Measurements from ENCODE around the gene IRX5.
A peak's percentile ranks its signal among the peaks of the same experiment; 100 is the strongest.

The IRX5 gene

GRCh38 chr16:54930005-54930868 lies at the start of gene IRX5:
TSS of gene IRX5 (plus strand) at chr16:54930865. CDS start at chr16:54931199, 334 bp downstream.
- peak; percentile 76 for DNase-seq (ENCODE audit: low spot score)

DNA sequence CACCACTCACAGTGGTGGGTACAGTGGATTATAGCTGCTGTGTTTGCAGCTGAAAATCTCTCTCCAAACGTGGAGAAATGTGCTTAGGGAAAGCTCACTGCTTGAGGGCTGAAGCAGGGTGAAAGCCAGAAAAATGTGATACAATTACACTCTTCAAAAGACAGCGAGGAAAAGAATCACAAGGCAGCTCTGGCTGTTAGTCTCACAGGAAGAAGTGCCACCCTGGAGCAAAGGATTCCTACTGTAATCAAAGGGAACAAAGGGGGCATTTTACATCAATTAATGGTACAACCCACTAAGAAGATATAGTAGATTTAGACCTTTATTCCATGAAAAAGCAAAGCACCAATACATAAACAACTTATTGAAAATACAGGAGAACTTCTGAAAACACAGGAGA lies 48.1 kb upstream of the IRX5 start:
- DNase-seq (ENCODE audit: low spot score): no peak

DNA sequence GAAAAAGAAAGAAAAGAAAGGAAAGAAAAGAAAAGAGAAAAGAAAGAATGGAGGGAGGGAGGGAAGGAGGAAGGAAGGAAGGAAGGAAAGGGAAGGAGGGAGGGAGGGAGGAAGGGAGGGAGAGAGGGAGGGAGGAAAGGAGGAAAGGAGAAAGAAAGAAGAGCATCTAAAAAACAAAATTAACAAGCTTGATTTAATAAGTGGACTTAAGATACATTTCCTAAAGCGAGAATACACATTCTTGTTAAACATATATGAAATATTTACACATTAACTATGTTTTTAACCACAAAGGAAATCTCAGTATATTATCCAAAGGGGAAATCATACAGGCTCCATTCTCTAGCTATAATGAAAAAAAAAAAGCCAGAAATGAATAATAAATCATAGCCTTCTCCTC lies 47.3 kb upstream of the IRX5 start:
- DNase-seq (ENCODE audit: low spot score): no peak

- DNase-seq (ENCODE audit: low spot score): no peak
These were observed 44.6 kb upstream of the IRX5 start for GRCh38 chr16:54886078-54886477.

DNA sequence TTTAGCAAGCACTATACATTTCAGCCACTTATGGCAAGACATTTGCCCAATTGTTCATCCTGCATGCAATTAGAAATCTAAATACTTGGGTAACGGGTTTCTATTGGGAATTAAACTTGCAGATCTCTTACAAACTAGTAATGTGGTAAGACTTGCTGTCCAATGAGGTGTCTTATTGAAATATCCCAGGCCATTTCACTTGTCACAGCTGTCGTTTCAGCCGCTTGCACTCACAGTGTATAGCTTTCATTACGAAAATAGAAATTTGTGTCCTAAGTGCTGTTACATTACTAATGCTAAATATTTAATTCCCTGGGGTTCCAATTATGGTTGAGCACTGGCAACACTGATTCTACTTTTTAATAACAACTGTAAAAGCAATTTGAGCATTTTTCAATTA lies 40.3 kb upstream of the IRX5 start:
- DNase-seq (ENCODE audit: low spot score): no peak

DNA sequence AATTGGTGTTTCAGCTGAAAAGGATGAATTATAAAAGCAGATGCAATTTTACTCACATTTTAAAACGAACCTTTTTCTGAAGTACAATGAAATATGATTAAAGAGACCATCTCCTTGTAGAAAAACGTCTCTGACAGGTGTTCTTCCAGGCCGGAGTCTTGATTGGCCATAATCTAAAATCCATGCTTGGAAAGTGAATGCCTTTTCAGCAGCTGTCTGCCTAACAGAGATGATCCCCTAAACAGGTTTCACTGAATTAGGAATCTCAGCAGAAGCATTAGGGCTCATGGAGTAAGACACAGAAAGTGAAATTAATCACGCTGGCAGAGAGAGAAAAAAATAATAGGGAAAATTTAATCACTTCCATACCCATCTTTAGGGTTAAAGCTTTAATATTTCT lies 39.3 kb upstream of the IRX5 start:
- DNase-seq (ENCODE audit: low spot score): no peak

DNA sequence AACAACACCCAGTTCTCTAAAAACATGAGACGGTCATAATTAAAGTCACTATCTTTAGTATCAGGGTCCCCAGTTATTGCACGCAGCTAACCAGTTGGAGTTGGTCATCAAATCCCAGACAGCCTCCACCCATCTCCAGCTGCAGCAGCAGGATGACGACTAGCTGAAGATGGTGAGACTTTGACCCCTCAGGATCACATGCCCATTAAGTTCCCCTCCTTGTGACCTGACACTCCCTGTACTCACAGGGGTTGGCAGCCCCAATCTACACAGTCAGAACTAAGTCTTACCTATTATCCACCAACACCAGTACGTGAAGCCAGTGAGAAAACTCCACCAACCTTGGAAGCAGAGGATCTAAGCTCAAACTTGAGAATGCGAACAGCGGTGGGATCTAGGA lies 37.7 kb upstream of the IRX5 start:
- DNase-seq (ENCODE audit: low spot score): no peak

- DNase-seq (ENCODE audit: low spot score): no peak
These were observed 32.7 kb upstream of the IRX5 start for GRCh38 chr16:54897930-54898329.

GRCh38 chr16:54901606-54902005 lies 29.1 kb upstream of the IRX5 start:
- DNase-seq (ENCODE audit: low spot score): no peak

GRCh38 chr16:54903047-54903446 lies 27.6 kb upstream of the IRX5 start:
- DNase-seq (ENCODE audit: low spot score): no peak

- no peak for DNase-seq (ENCODE audit: low spot score)
These were observed 19.6 kb upstream of the IRX5 start for GRCh38 chr16:54911079-54911478.

DNA sequence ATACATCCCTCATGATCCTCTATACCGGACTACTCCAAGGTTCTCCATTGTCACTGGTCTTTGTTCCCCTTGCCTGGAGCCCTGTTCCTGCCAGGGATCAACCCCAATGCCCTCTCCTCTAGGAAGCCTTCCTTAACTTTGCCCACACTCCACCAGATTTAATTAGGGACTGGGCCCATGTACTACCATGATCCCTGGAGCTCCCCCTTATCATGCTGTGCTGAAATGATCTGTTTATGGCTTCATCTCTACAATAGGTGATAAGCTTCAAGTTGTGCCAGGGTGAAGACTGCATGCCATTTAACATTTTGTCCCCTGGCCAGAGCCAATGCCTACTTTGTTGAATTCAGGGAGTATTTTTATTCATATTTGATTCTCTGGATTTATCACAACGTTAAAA lies 17.9 kb upstream of the IRX5 start:
- no peak for DNase-seq (ENCODE audit: low spot score)

DNA sequence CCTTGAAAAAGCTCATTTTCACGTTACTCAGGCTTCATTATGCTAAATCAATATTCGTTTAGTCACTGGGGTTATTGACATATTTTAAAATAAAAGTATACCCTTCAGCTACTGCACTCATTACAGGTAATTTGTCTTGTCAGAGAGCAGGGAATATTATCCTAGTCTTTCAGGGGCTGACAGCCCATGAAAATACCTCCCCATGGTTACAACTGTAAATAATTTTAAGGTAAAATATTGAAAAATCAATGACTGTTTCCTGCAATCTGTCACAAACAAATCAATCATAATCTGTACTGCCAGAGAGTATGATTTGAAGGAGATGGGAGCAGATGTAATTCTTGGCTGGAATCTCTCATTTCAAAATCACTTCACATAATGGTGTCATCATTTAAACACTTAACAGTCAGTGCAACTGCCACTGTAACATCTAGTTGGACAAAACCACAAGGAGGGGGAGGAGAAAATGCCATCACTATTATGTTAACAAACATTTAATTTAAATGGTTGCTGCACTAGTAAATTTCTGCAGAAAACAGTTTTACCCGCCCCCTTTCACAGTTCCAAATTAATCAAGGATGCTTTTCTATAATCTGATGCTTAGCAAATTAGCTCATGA lies 9.3 kb upstream of the IRX5 start:
- no peak for DNase-seq (ENCODE audit: low spot score)

DNA sequence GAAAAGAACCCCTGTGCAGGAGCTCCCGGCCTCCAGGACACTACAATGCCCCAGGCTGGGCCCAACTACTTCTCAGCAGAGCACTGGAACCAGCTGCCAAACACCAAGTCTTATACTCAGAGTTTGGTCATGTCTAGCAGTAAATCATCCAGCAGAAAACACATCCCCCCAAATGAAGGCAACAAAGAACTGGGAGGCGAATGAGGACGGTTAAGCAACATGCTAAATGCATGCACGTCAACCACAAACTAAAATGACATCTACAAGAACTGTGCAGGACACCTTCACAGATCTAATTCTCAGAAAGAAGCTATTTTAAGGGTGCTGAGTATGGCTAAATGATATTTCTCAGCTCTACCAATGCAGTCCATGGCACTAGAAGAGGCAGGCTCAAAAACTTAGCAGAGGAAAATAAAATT lies 7.6 kb upstream of the IRX5 start:
- DNase-seq (ENCODE audit: low spot score): no peak

- no peak for DNase-seq (ENCODE audit: low spot score)
These were observed 6.7 kb upstream of the IRX5 start for GRCh38 chr16:54923988-54924387.

DNA sequence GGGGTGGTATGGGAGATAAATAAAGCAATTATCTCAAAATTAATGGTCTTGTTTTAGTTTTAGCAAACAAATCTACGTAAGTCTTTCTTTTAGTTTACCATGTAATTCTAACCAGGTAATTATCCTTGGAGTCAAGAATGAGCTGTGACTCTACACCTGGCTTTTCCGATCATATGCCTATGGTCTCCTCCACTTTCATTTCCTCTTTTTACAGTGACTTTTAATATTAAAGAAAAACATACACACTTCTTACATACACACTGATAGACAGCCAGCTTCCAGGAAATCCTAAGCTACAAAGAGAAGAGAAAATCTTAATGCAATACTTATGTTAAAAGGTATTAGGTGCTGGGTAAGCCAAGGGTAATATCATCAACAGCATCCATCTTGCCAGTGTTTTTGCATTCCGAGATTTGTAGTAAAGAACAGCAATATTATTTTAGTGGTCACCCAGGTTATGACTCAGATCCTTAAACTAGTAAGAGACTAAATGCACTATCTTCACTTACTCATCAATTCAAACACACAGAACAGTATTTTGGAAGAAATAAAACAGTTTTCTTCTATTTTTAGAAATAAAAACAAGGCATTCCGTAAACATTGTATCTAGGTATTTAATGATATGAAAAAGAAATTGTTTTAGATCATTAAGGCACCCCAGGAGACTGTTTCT lies 4.4 kb upstream of the IRX5 start:
- DNase-seq (ENCODE audit: low spot score): no peak

DNA sequence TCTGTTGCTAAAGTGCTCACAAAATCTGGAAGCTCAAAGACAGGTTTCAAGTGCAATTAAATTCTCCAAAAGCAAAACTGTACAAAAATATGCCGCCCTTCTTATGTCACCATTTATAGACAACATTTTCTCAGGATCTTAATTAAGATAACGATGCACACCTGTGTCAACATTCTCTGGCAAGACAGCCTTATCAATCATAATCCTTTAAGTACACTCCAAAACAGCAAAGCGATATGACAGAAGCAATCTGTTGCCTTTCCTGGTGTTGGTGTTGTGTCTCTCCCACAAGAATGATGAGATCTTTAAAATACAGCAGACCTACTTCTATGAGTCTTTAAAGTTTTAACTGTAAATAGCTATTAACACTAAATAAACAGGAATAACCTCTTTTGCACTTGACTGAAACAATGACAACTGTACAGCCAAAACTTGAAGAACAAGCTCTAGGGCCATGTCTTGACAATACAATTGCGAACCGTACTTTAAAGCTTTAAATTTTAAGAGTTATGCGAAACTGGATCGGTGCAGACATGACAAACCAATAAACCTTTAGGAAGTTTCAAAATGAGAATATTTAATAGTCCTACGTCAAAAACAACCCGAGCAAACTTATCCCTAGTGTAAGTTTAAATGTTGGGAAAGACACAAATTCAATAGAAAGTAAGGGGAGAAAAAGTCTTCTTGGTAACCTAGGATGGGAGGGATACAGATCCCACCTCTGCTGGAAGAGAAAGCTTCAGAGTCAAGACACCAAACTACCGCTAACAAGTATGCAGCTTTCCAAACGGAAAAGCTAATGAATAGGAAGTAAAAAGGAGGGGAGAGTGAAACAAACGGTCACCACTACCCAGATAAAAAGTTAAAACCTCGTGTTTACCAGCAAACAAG lies 3.3 kb upstream of the IRX5 start:
- no peak for DNase-seq (ENCODE audit: low spot score)

DNA sequence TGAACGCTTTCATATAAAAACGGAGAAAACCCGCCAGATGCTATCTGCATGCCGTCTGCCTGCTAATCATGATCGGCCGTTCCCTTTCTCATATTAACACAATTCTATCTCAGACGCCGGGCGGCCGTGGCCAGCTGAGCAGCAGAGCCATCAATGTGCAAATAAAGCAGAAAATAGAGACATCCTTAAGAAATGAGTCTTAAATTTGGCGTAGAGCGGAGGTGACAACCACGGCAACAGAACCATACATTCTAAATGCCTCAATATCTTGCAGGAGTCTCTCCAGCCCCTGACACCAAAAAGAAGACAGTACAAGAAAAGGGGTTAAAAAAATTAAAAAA lies 2.7 kb upstream of the IRX5 start:
- no peak for DNase-seq (ENCODE audit: low spot score)

GRCh38 chr16:54928411-54929089 lies 2.1 kb upstream of the IRX5 start:
- peak; percentile 20 for DNase-seq (ENCODE audit: low spot score)

DNA sequence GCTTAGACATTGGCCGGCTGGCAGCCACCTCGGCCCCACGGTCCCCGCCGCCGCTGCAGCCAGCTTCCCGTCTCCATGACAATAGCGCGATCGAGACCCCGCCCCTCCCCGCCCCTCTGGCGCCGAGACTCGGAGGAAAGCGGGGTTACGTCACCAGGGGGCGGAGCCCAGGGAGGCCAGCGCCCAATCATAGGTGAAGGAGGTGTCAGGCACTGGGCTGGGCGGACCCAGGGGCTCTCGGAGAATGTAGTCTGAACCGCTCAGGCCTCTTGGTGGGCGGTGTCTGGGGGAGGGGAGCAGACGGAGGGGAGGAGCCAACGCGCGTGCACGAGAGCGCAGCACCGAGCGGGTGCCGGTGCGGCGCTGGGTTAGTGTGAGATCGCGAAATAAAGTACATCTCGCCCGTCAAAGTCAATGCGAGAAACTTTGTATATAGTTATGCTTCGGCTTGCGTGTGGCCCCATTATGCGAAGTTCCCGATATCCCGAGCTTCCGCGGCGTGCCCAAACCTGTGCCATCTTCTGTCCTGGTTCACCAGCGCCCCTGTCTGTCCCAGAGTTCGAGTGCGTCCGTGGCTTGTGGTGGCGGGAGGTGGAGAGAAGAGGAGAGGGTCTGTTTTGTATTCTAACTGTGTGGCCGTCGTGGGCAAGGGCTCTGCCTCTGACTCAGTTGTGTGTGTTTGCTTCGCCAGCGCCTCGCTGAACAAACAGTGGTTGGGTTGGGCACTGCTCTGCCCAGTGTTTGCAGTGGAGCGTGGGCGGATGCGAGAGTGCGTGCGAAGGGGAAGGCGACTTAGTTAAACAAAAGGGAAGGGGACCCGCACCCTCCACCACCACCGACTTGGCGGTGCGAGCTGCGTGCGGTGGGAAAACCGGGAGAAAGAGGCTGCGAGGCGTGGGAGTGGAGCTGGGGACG lies 1.3 kb upstream of the IRX5 start:
- peak; percentile 84 for DNase-seq (ENCODE audit: low spot score)

DNA sequence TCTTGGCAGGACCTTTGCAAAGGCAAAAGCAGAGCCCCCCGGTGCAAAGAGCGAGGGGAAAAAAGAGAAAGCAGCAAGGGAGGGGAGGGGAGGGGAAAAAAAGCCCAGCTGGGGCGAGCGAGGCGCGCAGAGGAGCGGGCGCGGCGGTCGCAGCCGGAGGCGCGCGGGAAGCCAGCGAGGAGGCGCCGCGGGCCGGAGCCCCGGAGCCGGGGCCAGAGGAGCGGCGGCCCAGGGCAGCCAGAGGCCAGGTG lies 129 bp downstream of the IRX5 start:
- DNase-seq (ENCODE audit: low spot score): no peak
